Measurements from ENCODE around the gene DCC.

DNA sequence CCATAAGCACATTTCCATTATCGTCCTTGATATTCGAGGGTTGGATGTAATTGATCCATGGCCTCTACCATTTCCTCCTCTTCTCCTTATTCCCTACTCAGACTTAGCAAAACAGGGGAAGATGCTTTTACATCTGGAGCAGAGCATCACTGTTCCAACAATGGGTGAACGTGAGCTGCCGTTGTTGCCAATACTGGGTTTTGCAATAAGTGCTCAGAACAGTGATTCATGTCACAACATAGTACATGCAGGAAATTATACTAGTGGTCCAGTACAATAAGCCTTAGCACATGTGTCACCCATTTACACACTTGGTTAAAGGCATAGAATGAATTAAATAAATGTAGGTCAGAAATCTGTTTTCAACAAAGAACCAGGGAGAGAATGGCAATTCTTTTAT is 112.4 kb downstream of the DCC start:
- TF ChIP-seq, protein P1, sequence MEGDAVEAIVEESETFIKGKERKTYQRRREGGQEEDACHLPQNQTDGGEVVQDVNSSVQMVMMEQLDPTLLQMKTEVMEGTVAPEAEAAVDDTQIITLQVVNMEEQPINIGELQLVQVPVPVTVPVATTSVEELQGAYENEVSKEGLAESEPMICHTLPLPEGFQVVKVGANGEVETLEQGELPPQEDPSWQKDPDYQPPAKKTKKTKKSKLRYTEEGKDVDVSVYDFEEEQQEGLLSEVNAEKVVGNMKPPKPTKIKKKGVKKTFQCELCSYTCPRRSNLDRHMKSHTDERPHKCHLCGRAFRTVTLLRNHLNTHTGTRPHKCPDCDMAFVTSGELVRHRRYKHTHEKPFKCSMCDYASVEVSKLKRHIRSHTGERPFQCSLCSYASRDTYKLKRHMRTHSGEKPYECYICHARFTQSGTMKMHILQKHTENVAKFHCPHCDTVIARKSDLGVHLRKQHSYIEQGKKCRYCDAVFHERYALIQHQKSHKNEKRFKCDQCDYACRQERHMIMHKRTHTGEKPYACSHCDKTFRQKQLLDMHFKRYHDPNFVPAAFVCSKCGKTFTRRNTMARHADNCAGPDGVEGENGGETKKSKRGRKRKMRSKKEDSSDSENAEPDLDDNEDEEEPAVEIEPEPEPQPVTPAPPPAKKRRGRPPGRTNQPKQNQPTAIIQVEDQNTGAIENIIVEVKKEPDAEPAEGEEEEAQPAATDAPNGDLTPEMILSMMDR (conservative IDR thresholded peaks at IDR 0.05) = no peak
- TF ChIP-seq EZH2 (IDR thresholded peaks at IDR 0.05; ENCODE audit: low read depth) = no peak

Data from PC-9 (cell line).